ENCODE data around the gene STARD3NL.

STARD3NL gene

GRCh38 chr7:38274927-38275620 is 97.0 kb downstream of the STARD3NL start:
- no peak for TF ChIP-seq GATA1 (IDR thresholded peaks at IDR 0.05; ENCODE audit: low read depth, low read length)
- TF ChIP-seq POLR2A (IDR thresholded peaks at IDR 0.05; ENCODE audit: low read length): no peak
- DNase-seq: peak; percentile 18 to 57

- no peak for DNase-seq
- TF ChIP-seq POLR2A (IDR thresholded peaks at IDR 0.05; ENCODE audit: low read length) (no peak), GATA1 (IDR thresholded peaks at IDR 0.05; ENCODE audit: low read depth, low read length) (no peak)
These were observed 98.2 kb downstream of the STARD3NL start for GRCh38 chr7:38276096-38276877.

- no peak for DNase-seq
- no peak for TF ChIP-seq POLR2A (IDR thresholded peaks at IDR 0.05; ENCODE audit: low read length)
- no peak for TF ChIP-seq GATA1 (IDR thresholded peaks at IDR 0.05; ENCODE audit: low read depth, low read length)
These were observed 102.0 kb downstream of the STARD3NL start for GRCh38 chr7:38280000-38280399.

Measured in erythroblast (primary cell).